NCI-H1105 (cell line): ENCODE measurements around the gene IFNLR1.

Experiments
- DNase-seq: peaks from one replicate; lab custom pipeline; 2025; lab: John Stamatoyannopoulos, UW

The IFNLR1 gene

GRCh38 chr1:24175033-24175755 lies 11.9 kb downstream of the IFNLR1 start:
- no peak for DNase-seq

- no peak for DNase-seq
These were observed 13.2 kb downstream of the IFNLR1 start for GRCh38 chr1:24173638-24174575.

DNA sequence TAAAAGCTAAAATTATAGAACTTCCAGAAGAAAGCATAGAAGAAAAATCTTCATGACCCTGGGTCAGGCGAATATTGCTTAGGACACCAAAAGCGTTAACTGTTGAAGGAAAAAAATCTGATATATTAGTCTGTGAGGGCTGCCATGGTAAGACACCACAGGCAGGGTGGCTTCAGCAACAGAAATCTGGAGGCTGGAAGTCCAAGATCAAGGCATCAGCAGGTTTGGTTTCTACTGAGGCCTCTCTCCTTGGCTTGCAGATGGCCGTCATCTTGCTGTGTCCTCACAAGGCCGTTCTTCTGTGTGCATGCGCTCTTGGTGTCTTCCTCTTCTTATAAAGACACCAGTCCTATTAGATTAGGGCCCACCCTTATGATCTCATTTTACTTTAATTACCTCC lies 14.5 kb downstream of the IFNLR1 start:
- DNase-seq, result no peak

DNA sequence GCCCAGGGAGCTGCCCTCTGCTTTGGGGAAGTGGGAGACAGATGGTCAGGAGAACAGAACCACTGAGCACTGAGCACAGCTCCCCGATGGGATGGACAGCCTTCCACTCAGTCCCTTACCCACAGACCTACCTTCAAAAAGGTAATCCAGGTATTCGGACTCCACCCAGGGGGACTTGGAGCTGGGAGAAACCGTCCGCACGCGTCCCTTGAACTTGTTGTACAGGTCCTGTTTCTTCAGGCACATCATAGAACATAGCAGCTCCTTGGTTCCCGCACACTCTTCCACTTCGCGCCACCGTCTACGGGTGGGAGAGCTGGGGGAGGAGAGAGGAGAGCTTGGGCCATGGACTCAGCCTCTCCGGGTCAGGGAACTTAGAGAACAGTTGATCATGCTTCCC lies 17.8 kb downstream of the IFNLR1 start:
- DNase-seq, result no peak

GRCh38 chr1:24168245-24168644 lies 18.8 kb downstream of the IFNLR1 start:
- no peak for DNase-seq

- no peak for DNase-seq
These were observed 20.1 kb downstream of the IFNLR1 start for GRCh38 chr1:24167008-24167407.

DNA sequence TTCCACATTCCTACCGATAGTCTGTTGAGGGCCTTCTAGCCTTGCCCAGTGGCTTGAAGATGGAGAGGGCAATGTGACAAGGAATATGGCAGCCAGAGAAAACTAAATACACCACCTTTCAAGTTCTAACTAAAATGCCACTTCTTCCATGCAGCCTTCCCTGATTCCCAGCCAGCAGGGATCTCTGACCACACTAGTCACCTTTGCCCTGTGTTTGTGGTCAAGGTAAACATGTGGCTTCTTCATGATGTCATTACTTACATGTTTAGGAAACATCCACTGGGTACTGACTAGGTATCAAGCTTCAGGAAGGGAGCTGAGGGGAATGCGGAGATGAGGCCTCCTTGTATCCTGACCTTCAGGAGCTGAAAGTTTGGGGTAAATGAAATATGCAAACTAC lies 21.6 kb downstream of the IFNLR1 start:
- DNase-seq, result no peak

GRCh38 chr1:24164004-24164403 lies 23.1 kb downstream of the IFNLR1 start:
- DNase-seq, result no peak

DNA sequence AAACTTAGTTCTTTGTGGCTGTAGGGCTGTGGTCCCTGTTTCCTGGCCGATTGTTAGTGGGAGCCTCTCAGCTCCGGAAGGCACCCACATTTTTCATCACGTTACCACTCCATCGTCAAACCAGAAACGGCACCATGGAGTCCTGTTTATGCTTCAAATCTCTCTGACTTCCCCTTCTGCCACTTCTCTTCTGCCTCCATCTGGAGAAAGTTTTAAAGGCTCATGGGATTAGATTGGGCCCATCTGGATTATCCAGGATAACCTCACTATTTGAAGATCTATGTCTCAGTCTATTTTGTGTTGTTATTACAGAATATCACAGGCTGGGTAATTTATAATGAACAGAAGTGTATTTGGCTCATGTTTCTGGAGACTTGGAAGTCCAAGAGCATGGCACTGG lies 24.9 kb downstream of the IFNLR1 start:
- DNase-seq, result no peak

DNA sequence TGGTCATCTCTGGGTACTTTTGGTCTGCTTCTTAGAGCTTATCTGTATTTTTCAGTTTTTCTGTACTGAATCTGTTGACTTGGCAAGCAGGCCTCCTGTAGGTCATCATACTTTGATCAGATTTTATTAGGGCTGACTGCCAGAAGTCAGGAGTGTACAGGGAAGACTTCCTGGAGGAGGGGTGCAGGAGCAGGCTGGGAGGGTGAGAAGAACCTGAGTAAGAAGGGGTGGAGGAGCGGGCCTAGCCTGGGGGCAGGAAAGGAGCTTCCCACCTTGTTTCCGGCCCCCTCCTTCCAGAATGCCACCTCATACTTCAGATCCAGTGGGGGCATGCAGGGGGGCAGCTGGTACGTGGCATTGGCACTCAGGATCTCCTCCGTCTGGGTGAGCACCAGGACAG lies 25.8 kb downstream of the IFNLR1 start:
- no peak for DNase-seq

- DNase-seq, result no peak
These were observed 27.7 kb downstream of the IFNLR1 start for GRCh38 chr1:24159366-24159765.

DNA sequence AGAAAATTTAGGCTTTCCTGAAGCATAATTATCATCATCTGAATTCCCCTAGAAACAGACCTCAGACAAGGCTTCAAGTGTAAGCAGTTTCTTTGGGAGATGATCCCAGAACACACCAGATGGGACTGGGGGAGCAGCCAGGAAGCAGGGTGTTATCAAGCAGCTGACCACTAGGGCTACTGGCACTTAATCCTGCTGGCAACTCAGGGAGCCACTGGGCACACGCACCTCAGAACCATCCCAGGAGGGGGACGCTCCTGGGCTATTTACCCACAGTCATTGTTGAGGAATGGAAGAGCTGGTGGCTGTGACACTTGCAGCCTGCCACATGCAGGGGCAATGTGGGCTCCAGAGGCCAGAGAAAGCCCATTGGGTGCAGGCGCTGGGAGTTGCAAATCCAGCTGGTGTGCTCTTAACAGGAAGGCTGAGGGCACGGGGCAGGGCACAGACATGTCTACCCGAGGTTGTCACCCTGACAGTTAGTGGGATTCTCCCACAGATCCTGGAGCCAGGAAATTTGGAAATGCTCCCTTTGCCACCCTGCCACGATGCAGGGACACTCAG lies 29.1 kb downstream of the IFNLR1 start:
- no peak for DNase-seq

- DNase-seq, result no peak
These were observed 30.4 kb downstream of the IFNLR1 start for GRCh38 chr1:24156542-24157260.

DNA sequence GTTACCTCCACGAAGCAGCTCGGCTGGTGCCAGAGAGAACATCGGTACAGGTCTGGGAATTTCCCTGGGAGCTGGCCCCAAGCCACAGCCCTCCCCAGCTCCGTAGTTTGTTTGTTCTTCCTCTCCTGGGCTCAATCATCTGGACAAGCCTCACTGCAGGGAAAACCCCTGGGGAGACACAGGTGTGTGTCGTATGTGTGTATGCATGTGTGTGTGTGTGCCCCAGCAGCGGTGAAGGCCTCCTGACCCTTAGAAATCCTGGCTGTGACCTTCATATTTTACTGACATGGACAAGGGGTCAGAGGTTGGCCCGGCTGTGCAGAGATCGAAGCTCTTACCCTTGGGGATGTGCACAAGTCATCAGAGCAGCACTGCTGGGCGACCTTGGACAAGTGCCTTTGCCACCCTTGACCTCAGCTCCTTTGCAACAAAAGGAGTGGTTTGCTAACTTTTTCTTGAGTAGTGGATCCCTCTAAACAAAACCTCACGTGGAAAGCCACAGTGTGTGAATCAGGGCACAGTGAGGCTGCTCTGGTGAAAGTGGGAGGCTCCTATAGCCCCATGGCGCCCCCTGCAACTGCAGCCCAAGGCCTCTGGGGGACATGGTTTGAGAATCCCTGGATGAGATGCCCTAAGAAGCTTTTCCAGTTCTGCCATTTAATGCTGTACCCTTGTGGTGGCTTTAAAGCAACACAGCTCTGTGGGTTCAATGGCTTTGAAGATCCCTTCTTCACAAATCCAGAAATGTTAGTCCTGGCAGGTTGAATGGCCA lies 31.9 kb downstream of the IFNLR1 start:
- DNase-seq, result no peak

DNA sequence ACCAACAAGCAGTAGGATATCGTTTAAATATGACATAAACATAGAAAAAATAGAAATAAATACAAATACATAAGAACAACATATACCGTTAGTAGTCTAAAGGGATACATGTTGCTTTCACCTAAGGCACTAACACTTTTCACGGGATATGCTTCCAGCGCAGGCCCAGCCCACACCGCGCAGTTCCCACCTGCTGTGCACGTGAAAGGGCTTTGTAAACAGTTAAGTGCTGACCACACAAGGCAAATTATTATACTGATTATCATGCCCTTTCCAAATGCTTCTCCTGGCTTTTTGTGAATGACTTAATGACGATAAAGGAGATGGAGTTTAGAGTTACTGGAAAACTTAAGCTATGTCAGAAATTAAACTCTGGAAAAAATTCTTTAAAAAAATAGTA lies 32.9 kb downstream of the IFNLR1 start:
- no peak for DNase-seq

- no peak for DNase-seq
These were observed 34.2 kb downstream of the IFNLR1 start for GRCh38 chr1:24152631-24153494.

- peak; percentile 97 for DNase-seq
These were observed 35.9 kb downstream of the IFNLR1 start for GRCh38 chr1:24151175-24151533.

DNA sequence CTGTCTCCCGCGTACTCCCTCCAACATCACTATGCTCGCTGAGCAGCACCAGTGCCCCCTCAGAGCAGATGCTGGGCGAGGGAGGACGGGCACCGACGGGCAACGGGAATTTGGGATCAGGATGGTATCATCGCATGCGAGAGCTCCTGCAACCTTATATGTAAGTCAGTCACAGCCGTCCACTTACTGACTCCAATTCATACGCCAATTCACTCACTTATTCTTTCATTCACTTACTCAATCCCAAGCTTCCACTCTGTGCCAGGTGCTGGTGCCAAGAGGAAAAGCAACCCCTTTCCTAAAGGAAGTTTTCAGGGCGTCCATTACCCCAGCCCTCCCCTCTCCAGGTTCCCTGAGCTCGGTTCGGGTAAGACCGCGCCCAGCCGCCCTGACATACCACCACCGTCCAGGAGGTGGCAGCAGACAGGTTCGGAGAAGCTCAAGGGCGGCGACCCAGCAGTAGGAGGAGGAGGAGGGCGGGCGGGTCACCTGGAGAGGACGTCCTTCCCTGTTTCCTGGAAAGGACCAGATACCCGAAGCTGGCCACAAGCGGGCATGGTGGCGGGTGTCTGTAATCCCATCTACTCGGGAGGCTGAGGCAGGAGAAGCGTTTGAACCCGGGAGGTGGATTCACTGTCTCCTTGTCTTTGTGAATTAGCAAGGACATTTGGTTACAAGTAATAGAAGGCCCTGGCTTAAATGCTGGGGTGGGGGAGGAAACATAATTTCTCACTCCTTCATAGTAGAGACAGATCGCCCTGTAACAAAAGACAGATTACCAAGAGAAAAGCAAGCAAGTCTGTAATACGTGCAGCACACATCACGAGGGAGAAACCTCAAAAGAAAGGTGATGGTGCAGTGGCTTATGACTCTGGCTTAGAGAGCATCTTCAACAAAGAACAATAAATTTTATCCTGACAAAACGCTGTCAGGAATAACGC lies 36.6 kb downstream of the IFNLR1 start:
- peak; percentile 90 for DNase-seq

GRCh38 chr1:24149866-24150233 lies 37.2 kb downstream of the IFNLR1 start:
- no peak for DNase-seq

DNA sequence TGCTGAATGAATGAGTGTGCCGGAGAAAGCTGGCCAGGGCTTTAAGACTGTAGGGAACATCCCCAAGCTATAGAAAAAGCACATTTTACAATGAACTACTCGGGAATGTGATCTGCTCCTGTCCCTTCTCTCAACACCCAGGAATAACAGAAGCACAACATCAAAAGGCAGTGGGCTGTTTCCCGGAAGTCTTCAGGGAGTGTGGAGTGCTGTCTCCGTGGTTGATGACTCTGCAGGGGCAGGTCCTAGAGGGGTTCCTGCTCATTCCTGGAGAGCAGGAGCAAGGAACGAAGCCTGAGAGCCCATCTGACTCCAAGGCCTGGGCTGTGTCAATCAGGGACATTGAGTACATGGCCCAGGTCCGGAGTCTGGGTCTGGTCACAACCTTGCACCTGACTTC lies 39.3 kb downstream of the IFNLR1 start:
- DNase-seq, result no peak
